Measurements from ENCODE around the gene CLTCL1. TPM values are rescaled to one million over a fixed set of nuclear protein-coding genes. Genes with fewer than 3 reads are reported as not detected.

Gene CLTCL1
- total and polyA plus RNA-seq, 9 of the 15 experiments (the other 6 are each of a cell fraction or from before 2014, with no cell fraction given) = 1.1 to 11.7 (median 5.0) TPM

DNA sequence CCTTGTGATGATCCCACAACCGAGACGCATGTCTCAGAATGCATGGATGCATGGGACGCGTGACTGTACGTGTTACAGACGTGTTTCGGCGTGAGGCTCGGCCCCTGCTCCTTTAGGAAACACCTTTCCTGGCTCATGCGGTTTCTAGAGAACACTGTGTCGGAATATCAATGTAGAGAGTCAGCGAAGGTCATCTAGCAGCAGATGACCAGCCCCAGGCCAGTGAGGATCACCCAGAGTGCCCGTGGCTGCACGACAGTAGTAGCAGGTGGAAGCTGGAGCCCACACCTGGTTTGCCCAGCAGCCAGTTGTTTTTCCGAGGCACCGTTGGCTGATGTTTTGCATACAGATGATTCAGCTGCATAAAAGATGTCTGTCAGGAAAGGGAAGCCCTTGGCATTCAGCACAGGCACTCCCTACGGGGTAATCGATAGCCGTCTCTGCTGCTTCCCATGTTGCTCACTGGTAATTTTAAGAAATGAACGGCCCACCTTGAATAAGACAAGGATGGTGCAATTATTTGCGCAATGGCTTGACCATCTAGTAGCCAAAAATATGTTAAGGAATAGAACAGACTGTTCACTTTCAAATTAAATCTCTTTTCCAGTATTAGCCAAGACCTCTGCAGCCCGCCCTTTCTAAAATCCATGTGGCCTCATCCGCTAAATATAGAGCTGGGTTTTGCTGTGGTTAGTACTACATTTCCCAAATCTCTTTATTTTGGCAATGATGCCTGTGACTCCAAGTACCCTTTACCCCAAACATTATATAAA, 1.1 kb upstream of the CLTCL1 start (continued):
- TF ChIP-seq ETS1 (conservative IDR thresholded peaks at IDR 0.05; ENCODE audit: control insufficient read depth, low read depth, low read length) (0 out of 2 replicates have a peak, but pooled peaks have one; percentile 22), ZNF407 (IDR thresholded peaks at IDR 0.05; ENCODE audit: low read depth) (0 out of 2 replicates have a peak, but pooled peaks have one; percentile 22), DDX20 (tag; IDR thresholded peaks at IDR 0.05; ENCODE audit: low read depth) (no peak), ATF1 (CRISPR knock-in tag; IDR thresholded peaks at IDR 0.05) (no peak), ATF1 (tag; IDR thresholded peaks at IDR 0.05) (0 out of 2 replicates have a peak, but pooled peaks have one; percentile 3), KDM2B (CRISPR knock-in tag; IDR thresholded peaks at IDR 0.05) (peak; percentile 70; the same call in 1 of the 2 replicates), NFIX (CRISPR knock-in tag; IDR thresholded peaks at IDR 0.05; ENCODE audit: low read depth) (no peak), ZNF165 (CRISPR knock-in tag; IDR thresholded peaks at IDR 0.05; ENCODE audit: borderline replicate concordance) (0 out of 2 replicates have a peak, but pooled peaks have one; percentile 5), MBD2 (IDR thresholded peaks at IDR 0.05; ENCODE audit: borderline replicate concordance, low read depth) (0 out of 2 replicates have a peak, but pooled peaks have one; percentile 9), RUNX1 (IDR thresholded peaks at IDR 0.05; ENCODE audit: low read depth) (0 out of 2 replicates have a peak, but pooled peaks have one; percentile 50), TOE1 (IDR thresholded peaks at IDR 0.05; ENCODE audit: borderline replicate concordance) (no peak), TOE1 (CRISPR knock-in tag; IDR thresholded peaks at IDR 0.05; ENCODE audit: borderline replicate concordance, low read depth) (0 out of 2 replicates have a peak, but pooled peaks have one; percentile 1)
- TF ChIP-seq, protein P1, sequence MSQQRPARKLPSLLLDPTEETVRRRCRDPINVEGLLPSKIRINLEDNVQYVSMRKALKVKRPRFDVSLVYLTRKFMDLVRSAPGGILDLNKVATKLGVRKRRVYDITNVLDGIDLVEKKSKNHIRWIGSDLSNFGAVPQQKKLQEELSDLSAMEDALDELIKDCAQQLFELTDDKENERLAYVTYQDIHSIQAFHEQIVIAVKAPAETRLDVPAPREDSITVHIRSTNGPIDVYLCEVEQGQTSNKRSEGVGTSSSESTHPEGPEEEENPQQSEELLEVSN (IDR thresholded peaks at IDR 0.05; ENCODE audit: borderline replicate concordance in 1 of 2, extremely low read depth in 1 of 2, insufficient read depth in 1 of 2, insufficient read length in 1 of 2, low read depth in 1 of 2, low read length in 1 of 2, poor library complexity in 1 of 2, severe bottlenecking in 1 of 2) = peak in 1 of 2 experiments; percentile 37
- TF ChIP-seq, protein P2, sequence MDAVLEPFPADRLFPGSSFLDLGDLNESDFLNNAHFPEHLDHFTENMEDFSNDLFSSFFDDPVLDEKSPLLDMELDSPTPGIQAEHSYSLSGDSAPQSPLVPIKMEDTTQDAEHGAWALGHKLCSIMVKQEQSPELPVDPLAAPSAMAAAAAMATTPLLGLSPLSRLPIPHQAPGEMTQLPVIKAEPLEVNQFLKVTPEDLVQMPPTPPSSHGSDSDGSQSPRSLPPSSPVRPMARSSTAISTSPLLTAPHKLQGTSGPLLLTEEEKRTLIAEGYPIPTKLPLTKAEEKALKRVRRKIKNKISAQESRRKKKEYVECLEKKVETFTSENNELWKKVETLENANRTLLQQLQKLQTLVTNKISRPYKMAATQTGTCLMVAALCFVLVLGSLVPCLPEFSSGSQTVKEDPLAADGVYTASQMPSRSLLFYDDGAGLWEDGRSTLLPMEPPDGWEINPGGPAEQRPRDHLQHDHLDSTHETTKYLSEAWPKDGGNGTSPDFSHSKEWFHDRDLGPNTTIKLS (IDR thresholded peaks at IDR 0.05; ENCODE audit: borderline replicate concordance, low read depth) = 0 out of 2 replicates have a peak, but pooled peaks have one; percentile 15
